T follicular helper cell (primary cell): ENCODE results near the gene BET1L.
"Not testable (repeated sequence)": the region's sequence is repeated elsewhere in the genome, so short reads cannot be mapped to it uniquely, and the experiment has no call there.

Experiments used
- DNase-seq: peaks from one replicate; pipeline ENCODE4 v3.0.0-alpha.2; 2020; ENCODE audit warnings: low read depth
- total RNA-seq, 2 experiments: gene quantifications; one replicate each; lab custom pipeline; 2026; lab: John Stamatoyannopoulos, UW

BET1L gene, protein sequence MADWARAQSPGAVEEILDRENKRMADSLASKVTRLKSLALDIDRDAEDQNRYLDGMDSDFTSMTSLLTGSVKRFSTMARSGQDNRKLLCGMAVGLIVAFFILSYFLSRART
- total RNA-seq: 37.7 to 82.2 reads per million in 2 experiments

- peak; percentile 97 for DNase-seq
These were observed at the start of gene BET1L, which contains the start of gene RIC8A for GRCh38 chr11:207208-207862. TSS of gene BET1L (minus strand) at chr11:207399. CDS start at chr11:207321, 78 bp downstream. TSS of gene RIC8A (plus strand) at chr11:207708. CDS start at chr11:208855, 1,147 bp downstream.

DNA sequence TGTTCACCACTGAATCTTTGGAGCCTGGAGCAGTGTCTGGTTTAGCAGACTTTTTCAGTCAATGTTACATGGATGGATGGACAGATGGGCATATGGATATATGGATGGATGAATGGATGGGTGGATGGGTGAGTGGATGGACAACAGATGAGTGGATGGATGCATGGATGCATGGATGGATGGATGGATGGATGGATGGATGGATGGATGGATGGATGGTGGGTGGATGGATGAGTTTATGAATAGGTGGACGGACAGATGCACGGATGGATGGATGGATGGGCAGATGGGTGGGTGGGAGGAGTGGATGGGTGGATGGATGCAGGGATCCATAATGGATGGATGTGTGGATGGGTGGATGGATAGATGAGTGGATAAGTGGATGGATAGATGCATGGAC, 48.6 kb upstream of the BET1L start:
- DNase-seq: no peak

GRCh38 chr11:255176-255575, 48.0 kb upstream of the BET1L start:
- no peak for DNase-seq

DNA sequence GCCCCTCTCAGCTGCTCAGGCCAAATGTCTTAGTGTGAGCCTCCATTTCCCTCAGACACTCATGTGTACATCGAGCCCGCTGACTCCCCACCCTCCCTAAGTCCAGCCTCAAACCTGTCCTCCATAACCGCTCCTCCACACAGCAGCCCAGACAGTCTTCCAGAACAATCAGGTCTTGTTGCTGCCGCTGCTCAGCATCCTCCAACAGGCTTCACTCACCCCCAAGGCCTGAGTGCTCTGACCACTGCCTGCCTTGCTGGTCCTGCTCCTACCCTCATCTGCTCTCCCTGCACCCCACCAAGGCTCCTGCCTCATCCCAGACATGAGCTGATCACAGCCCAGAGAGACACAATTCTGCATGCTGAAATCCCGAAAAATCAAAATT, 46.7 kb upstream of the BET1L start:
- no peak for DNase-seq

DNA sequence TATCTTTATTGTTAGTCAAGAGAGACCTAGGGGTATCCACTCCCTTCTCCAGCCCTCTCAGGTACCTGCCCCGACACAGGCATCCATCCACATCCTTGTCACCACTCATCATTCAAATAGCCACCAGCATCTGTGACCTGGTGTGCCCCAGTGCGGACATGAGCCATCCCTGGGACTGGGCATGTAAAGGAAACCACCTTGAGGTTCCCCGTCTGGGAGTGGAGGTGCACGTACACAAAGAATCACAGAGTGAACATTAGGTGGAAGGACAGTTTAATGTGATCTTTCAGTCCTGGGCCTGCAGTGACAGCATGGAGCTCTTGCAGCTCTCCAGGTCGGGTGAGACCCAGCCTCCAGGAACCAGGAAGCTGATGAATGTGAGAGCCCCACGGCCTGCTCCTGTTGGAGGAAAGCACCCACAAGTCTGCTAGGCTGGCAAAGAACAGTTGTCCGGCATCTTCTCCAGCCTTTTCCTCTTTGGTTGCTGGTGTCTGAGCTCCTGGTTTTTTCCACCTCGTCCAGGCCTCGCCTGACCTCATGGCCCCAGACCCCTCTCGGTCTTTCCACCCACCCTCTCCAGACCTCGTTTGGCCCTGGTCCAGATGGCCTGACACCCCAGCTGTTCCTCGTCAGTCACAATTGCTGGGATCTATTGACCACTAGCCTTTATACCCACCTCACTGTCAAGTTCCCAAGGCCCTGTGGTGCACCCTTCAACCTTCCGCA, 46.1 kb upstream of the BET1L start:
- no peak for DNase-seq

- DNase-seq: no peak
These were observed 45.5 kb upstream of the BET1L start for GRCh38 chr11:252666-253065.

- DNase-seq: no peak
These were observed 44.4 kb upstream of the BET1L start for GRCh38 chr11:251550-251949.

- DNase-seq: peak; percentile 79
These were observed 43.6 kb upstream of the BET1L start for GRCh38 chr11:250740-251299.

DNA sequence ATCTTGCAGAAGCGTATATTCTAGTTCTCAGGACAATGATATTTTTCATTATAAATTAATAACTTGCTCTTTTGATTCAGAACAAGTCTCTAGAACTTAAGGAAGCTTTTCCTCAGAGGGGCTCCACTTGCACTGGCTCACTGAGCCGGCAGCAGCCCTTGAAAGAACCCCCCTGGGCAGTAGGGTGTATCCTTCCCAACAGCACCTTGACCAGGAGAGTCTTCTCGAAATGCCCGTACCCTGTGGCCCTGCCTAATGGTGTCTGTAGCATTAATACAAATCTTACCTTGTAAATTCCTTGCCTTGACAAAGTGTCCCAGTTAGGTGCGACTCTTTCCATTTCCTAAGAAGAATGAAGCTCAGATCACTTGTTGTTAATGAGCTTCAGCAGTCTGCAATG, 43.1 kb upstream of the BET1L start:
- no peak for DNase-seq

GRCh38 chr11:249062-249461, 41.9 kb upstream of the BET1L start:
- no peak for DNase-seq

DNA sequence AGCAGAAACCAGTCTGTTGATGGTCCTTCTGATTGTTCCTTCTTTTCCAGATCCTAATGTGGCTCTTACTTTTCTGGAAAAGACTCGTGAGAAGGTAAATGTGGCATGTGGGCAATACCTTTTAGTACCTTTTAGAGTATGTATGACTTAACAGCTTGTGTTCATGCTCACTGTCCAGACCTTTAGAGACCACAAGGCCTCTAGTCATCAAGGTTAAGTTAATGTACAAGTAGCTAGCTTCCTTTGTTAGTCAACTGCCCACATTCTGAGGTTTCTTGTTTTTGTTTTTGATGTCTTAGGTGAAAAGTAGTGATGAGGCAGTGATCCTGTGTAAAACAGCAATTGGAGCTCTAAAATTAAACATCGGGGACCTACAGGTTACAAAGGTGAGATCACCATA, 37.2 kb upstream of the BET1L start:
- DNase-seq: no peak

DNA sequence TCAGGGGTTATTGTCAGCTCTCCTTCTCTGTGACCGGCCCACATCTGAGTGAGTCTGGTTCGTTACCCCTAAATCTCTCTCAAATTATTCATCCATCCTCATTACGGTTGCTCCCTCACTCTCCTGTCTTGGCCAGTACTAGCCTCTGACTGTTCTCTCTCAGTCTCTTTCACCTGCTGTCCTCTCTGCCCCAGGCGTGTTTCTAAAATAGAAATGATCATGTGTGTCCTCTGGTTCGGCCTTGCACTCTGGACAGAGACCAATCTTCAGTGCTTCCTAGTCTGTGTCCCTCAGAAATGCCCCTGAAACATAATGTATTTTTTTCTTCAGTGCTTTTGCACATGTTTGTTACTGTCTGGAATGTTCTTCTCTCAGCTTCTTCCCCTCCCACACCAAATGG, 34.4 kb upstream of the BET1L start:
- DNase-seq: no peak

DNA sequence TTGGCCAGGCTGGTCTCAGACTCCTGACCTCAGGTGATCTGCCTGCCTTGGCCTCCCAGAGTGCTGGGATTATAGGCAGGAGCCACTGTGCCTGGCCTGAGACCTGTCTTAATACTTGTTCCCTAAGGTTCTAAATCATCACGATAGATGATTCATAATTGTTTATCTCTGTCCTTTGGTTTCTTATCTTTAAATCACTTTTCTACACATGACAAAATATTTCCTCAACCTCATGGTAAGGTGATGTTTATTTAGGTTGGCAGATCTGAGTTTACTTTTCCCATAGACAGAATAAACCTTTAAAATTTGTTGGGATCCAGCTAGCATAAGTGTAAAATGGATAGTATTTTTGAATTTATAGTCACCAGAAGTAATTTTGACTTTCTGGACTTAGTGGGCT, 33.1 kb upstream of the BET1L start:
- DNase-seq: no peak

GRCh38 chr11:238346-238745, 31.1 kb upstream of the BET1L start:
- DNase-seq: not testable (repeated sequence)

GRCh38 chr11:236774-237767, 29.9 kb upstream of the BET1L start, which contains the start of gene PSMD13:
TSS of gene PSMD13 (plus strand) at chr11:236976. CDS start at chr11:237050, 74 bp downstream.
- DNase-seq: peak; percentile 79

DNA sequence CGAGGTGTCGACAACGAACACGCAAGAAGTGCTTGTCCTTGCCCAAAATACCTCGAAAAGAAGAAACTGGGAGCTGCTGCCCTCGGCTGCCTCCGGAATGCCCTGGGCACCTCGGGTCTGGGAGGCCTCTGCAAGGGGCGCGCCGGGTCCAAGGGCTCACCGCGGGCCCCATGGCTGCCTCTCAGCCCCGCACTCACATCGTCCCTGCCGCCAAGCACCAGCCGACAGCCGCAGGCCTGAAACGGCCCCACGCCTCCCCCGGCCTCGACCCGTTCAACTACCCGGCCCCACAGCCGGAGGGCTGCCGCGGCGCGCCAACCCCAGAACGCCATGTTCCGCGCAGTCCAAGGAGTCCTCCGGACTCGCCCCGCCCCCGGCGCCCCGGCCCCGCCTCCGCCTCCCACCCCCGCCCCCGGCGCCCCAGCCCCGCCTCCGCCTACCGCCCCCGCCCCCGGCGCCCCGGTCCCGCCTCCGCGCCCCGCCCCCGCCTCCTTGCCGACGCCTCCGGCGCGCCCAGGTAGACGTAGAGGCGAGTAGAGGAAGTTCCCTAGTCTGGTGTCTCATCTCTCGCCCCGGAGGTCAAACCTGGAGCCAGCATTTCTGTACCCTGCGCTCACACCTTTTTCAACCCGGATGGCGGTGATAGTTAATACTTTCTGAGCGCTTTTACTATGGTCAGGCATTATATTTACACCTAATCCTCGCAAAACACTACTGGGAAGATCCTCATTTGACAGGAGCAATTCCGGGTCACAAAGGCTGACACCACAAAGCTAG, 29.0 kb upstream of the BET1L start, which contains the start of gene SIRT3:
Gene SIRT3, minus strand, starts transcription at position 346 of the 777 bp plus-strand sequence. Its CDS starts 14 bp downstream, at position 332.
- DNase-seq: peak; percentile 85

DNA sequence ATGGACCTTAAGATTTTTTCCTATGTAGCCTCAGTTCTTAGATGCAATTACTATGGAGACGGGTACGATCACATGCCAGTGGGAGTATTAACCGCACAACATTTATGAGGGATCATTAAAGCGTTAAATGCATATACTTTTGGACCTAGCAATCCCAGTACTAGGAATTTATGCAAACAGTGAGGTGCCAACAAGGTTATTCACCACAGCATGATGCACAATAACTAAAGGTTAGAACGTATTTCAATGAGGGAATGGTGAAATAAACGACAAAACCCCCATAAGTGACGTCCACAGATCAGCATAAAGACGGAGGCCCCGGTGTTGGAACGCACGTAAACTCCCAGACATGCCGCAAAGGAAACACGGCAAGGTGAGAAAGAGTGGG, 28.4 kb upstream of the BET1L start:
- DNase-seq: no peak

DNA sequence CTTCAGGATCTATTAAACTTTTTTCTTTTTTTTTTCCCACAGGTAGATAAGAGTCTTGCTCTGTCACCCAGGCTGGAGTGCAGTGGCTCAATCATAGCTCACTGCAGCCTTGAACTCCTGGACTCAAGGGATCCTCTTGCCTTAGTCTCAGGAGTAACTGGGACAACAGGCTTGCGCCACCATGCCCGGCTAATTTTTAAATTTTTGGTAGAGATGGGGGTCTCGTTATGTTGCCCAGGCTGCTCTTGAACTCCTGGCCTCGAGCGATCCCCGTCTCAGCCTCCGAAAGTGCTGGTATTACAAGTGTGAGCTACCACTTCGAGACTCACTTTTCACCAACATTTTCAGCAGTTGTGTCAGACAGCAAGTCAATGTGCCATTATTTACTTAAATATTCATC, 28.0 kb upstream of the BET1L start:
- no peak for DNase-seq

DNA sequence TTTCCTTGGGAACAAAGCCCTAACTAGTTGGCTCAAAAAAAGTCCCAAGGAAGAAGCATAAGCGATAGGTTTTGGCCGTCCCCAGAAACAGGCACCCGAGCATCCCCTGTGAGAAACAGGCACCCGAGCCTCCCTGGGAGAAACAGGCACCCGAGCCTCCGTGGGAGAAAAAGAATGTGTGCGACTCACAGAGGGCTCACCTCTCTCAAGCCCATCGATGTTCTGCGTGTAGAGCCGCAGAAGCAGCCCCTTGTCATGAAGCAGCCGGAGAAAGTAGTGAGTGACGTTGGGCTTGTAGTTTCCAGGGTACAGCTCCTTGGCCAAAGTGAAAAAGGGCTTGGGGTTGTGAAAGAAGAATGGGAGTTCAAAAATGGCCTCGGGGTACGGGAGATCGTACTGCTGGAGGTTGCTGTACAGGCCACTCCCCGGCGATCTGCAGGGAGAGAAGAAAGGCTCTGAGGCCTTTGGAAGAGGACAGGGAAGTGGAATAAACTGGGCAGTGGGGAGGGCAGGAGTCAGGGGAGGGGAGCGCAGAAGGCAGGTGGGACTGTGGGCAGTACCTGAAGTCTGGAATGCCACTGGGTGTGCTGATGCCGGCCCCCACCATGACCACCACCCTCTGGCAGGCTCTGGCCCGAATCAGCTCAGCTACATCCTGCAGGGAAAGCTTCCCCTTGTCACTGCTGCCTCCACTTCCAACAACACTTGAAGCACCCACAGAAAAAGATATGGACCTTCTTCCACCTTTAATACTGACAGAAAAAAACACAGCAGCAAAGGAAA, 25.8 kb upstream of the BET1L start:
- DNase-seq: no peak

DNA sequence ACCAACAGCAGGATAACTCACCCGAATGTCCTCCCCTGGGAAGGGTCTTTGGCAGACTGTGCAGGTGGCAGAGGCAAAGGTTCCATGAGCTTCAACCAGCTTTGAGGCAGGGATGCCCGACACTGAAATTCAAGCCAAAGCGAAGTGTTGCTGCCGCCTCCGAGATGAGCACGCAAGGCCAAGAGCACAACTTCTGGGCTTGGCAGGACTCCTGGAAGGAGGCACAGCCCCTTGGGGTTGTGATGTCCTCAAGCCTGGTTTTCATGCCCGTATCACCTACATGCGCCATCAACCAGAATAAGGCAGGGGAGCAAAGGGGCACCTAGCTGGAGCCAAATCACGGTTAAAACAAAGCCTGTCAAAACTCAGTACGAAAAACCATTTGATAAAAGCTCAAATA, 23.2 kb upstream of the BET1L start:
- DNase-seq: no peak
